Stimulated activated CD4-positive, alpha-beta T cell treated with anti-CD3 and anti-CD28 coated beads, TNF-alpha, amount 100 ng/mL, for 4 hours (primary cell): Measurements from ENCODE around the gene LSM5.

Experiments
- DNase-seq, 3 experiments: peaks; one replicate each; pipeline ENCODE4 v3.0.0-alpha.2; 2020; ENCODE audit warnings: low read depth in 3 of 3

LSM5 gene

GRCh38 chr7:32490127-32490796 lies at the start of gene LSM5:
Gene LSM5, minus strand, starts transcription at chr7:32490380. Its CDS starts 15 bp downstream, at chr7:32490365.
- DNase-seq: peak; percentile 66 to 79 (median 78)

DNA sequence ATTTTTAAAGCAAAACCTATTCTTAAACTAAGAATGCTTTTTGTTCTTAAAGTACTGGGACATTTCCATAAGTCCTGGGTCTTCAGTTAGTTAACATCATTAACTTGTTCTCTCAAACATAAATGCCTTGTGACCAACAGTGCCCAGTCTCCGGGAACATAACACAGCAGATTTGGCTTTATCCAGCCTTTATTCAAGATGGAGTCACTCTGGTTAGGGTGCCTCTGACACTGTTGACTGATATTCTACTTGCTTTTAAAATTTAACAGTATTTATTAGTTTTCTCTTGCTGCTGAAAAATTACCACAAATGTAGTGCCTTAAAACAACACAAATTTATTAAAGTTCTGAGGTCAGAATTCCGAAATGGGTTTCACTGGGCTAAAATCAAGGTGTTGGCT lies 49.2 kb upstream of the LSM5 start:
- no peak for DNase-seq

GRCh38 chr7:32537760-32538159 lies 47.6 kb upstream of the LSM5 start:
- no peak for DNase-seq

DNA sequence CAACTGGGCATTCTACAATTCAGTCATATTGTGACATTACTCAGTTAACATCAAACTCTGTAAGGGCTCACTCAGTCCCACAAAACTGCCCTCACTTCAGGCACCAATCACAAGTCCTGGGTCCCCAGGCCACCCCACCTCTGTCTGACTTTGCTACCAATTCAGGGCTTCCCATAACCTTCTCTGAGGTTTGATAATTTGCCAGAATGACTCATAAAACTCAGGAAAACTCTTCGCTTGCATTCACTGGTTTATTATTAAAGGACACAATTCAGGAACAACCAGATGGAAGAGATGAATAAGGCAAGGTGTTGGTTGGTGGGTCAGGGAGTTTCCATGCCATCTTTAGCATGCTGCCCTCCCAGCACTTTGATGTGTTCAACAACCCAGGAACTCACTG lies 46.4 kb upstream of the LSM5 start:
- DNase-seq: no peak

GRCh38 chr7:32536016-32536415 lies 45.8 kb upstream of the LSM5 start:
- DNase-seq: no peak

GRCh38 chr7:32535162-32535702 lies 45.1 kb upstream of the LSM5 start:
- no peak for DNase-seq

- DNase-seq: no peak
Observed at GRCh38 chr7:32533276-32534029, 43.3 kb upstream of the LSM5 start.

- DNase-seq: no peak
Observed at GRCh38 chr7:32532716-32533115, 42.5 kb upstream of the LSM5 start.

GRCh38 chr7:32532086-32532485 lies 41.9 kb upstream of the LSM5 start:
- DNase-seq: no peak

DNA sequence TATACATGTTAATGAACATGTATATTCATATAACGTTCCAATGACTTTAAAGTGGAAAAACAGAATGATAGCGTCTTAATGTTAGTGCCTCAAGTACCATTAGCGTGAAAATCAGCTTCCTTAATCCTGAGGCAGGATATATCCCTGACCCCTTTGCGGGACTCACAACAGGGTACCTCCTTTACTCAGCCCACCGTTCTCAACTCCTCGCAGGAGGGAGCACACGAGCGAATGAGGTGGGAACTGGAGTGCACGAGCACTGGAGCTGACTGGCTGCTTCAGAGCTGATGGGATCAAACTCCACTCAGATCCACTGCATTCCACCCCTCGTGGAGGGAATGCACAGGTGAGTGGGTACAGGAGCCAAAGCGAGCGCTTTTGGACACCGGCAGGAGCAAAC lies 41.2 kb upstream of the LSM5 start:
- no peak for DNase-seq

GRCh38 chr7:32525839-32526238 lies 35.7 kb upstream of the LSM5 start:
- no peak for DNase-seq

DNA sequence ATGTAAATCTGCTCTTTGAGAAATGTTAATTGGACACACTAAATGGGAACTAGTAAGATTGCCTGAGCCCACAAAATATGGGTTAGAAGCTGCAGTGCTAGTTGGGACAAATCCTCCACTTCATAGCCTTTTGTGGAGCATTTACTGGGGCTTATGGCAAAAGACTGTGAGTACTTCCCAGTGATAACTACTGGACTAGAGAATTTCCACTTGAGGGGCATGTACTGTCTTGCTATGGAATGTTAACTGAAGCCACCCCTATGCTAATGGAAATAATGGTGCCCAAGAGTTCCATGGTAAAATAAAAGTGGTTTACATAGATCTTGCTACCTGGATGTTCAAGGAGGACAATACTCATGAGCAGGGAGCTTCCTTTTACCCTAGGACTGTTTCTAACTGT lies 34.5 kb upstream of the LSM5 start:
- DNase-seq: no peak

DNA sequence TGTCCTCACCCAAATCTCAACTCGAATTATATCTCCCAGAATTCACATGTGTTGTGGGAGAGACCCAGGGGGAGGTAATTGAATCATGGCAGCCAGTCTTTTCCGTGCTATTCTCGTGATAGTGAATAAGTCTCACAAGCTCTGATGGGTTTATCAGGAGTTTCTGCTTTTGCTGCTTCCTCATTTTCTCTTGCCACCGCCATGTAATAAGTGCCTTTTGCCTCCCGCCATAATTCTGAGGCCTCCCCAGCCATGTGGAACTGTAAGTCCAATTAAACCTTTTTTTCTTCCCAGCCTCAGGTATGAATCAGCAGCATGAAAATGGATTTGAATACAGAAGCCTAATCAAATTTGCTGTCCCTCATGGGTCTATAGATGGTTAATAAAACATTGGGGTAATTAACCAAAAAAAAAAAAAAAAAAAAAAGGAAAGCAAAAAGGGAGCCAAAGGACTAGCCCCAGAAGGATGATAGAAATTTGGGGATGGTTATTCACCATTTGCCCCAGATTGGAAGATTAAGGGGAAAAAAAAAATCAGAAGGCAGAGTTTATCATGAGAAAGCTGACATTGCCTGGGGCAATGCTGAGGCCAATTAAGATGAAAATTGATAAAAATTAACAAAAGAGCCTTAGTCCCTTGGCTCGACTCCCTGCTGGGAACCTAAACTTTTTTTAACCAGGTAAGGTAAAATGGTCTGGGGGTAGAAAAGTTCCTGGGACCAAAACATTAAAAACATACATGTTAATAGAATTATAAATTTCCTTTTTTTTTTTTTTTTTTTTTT lies 32.8 kb upstream of the LSM5 start:
- DNase-seq: no peak

DNA sequence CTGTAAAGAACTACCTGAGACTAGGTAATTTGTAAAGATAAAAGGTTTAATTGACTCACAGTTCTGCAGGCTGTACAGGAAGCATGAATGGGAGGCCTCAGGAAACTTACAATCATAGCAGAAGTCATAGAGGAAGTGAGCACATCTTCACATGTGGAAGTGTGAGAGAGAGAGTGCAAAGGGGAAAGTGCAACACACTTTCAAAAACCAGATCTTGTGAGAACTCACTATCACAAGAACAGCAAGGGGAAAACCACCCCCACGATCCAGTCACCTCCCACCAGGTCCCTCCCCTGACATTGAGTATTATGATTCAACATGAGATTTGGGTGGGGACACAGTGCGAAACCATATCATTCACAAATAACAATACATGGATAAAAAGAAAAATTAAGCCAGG lies 29.6 kb upstream of the LSM5 start:
- DNase-seq: no peak

DNA sequence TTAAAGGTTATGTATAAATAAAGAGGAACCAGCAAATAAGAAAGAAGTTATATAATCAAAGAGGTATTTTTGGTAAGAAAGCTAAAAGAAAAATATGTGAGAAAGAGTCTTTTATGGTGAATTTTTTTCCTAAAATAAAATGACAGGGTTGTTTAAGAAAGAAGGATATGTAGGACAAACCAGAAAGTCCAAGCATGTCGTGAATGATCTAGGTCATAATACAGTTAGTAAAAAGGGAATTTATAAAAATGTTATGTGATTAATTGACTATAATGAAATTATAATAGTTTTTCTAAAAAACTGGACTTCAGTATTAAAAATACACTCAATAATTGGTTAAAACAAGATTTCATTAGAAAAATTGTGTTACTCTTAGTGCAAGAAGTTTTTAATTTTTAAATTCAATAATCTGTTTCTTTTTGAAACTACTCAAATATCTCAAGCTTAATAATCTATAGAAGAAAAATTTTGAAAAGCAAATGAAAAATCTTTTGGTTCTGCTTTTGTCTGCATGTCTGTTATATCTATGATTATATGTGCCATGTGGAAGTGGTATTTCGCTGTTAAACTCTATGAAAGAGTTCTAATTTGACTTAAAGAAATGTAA lies 28.5 kb upstream of the LSM5 start:
- DNase-seq: no peak

- DNase-seq: no peak
Observed at GRCh38 chr7:32516551-32517100, 26.4 kb upstream of the LSM5 start.

- DNase-seq: no peak
Observed at GRCh38 chr7:32515890-32516550, 25.8 kb upstream of the LSM5 start.

- DNase-seq: no peak
Observed at GRCh38 chr7:32513210-32513609, 23.0 kb upstream of the LSM5 start.

GRCh38 chr7:32511791-32512190 lies 21.6 kb upstream of the LSM5 start:
- no peak for DNase-seq

GRCh38 chr7:32507414-32507813 lies 17.2 kb upstream of the LSM5 start:
- DNase-seq: no peak
